ENCODE results near the gene SLC22A25. TPM values are rescaled to one million over a fixed set of nuclear protein-coding genes. Genes with fewer than 3 reads are reported as not detected.

The SLC22A25 gene
- polyA plus RNA-seq, result not detected in 2 replicates

DNA sequence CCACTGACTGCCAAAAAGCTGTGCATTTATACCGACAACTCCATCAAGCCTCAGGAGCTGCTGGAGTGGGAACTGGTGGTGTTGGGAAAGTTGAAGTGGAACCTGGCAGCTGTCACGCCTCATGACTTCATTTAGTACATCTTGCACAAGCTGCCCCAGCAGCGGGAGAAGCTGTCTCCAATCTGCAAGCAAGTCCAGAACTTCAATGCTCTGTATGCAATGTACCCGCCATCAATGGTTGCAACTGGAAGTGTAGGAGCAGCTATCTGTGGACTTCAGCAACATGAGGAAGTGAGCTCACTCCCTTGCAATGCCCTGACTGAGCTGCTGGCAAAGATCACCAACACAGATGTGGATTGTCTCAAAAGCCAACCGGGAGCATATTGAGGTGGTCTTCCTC is at the start of gene SLC22A25:
Gene SLC22A25 (minus strand): TSS at position 67 of the 400 bp plus-strand sequence. CDS start 13,947 bp downstream, outside the sequence.

Other genes starting within 250 kb of the SLC22A25 start
- not detected in 2 replicates for gene SLC22A8, start 227.8 kb downstream of the SLC22A25 start, polyA plus RNA-seq
- gene SLC22A24, start 99.4 kb downstream of the SLC22A25 start, polyA plus RNA-seq, result not detected in 2 replicates
- not detected in 2 replicates for gene SLC22A9, start 126.2 kb upstream of the SLC22A25 start, polyA plus RNA-seq
- 0.73 TPM in 1 of 2 replicates, not detected in the other for gene PLAAT5, start 247.6 kb upstream of the SLC22A25 start, polyA plus RNA-seq

Data from Purkinje cell (primary cell).